ENCODE results near the gene HBE1.
"Not testable (repeated sequence)": the region's sequence is repeated elsewhere in the genome, so short reads cannot be mapped to it uniquely, and the experiment has no call there.

HBE1 gene

DNA sequence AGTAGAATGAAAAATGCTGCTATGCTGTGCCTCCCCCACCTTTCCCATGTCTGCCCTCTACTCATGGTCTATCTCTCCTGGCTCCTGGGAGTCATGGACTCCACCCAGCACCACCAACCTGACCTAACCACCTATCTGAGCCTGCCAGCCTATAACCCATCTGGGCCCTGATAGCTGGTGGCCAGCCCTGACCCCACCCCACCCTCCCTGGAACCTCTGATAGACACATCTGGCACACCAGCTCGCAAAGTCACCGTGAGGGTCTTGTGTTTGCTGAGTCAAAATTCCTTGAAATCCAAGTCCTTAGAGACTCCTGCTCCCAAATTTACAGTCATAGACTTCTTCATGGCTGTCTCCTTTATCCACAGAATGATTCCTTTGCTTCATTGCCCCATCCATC lies 14.9 kb upstream of the HBE1 start:
- DNase-seq: no peak

DNA sequence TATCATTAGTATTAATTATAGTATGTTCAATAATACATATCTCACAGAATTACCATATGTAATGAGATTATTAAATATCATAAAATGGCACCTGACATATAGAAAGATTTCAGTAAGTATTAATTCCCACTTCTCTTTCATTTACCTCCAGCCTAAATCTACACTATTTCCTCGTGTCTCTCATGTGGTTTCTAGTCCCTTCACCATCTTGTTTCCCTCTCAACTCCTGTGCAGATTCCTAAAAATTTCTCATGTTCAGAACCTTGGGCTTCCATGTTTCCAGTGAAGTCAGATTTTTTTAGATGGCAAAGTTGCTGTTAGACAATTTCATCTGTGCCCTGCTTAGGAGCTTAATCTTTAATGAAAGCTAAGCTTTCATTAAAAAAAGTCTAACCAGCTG lies 14.1 kb upstream of the HBE1 start:
- no peak for DNase-seq

DNA sequence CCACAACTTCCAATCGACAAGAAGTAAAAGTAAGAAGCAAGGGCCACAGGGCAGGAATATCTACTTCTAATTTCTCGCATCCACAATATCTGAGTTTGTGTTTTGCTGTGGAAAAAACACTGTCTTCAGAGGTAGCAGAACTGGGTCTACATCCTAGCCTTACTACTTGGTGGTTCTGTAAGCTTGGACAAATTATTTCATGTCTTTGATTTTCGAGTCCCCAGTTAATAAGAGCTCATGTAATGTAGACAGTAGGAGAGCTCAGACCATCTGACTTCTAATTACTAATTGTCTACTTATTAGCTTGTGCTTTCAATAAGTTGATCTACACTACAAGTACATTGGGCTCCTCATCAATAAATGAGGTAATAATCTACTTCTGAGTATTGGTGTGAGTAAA lies 13.3 kb upstream of the HBE1 start:
- DNase-seq: no peak

DNA sequence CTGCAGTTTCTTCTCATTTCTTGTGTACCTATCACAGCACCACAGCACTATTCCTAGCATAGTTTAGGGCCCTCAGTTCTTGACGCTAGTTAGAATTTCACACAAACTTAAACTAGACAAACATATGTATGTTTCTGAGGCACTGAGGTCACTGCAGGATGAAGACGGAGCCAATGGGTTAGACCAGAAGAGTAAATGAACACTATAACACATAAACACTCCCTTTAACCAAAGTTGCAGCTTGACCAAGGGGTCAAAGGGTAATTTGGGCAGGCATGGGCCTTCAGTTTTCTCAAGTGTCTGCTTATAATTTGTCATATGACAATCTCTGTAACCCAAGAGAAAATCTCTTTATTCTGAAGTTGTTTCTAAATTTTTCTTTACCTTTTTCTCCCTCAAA lies 12.9 kb upstream of the HBE1 start:
- no peak for DNase-seq

- no peak for DNase-seq
These were observed 11.9 kb upstream of the HBE1 start for GRCh38 chr11:5281596-5281995.

DNA sequence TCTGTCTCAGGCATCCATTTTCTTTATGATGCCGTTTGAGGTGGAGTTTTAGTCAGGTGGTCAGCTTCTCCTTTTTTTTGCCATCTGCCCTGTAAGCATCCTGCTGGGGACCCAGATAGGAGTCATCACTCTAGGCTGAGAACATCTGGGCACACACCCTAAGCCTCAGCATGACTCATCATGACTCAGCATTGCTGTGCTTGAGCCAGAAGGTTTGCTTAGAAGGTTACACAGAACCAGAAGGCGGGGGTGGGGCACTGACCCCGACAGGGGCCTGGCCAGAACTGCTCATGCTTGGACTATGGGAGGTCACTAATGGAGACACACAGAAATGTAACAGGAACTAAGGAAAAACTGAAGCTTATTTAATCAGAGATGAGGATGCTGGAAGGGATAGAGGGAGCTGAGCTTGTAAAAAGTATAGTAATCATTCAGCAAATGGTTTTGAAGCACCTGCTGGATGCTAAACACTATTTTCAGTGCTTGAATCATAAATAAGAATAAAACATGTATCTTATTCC lies 10.9 kb upstream of the HBE1 start:
- DNase-seq: no peak

DNA sequence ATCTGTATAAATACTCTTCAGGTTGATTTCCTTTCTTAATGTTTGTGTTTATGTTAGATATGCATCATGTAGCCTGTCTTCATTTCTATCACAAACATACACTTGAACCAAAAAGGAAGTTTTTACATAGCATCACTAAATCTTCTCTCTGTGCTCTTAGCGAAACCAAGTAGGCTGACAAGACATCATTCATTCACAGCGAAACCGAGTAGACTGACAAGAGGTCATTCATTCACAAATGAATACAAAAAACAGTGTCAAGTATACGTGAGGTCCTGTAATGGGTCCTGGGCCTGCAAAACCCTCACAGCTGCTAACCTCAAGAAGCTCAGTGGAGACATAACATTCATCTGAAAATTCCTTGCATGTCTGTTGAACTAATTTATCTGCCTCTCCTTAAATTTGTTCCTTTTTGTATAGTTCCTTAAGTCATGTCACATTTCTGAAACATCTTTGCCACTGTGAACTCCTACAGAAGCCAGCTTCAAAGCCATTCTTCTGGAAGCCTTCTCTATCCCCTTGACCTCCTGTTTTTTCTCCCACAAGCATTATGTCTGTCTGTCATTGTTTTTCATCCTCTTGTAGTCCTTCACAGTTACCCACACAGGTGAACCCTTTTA lies 9.8 kb upstream of the HBE1 start:
- DNase-seq: no peak

DNA sequence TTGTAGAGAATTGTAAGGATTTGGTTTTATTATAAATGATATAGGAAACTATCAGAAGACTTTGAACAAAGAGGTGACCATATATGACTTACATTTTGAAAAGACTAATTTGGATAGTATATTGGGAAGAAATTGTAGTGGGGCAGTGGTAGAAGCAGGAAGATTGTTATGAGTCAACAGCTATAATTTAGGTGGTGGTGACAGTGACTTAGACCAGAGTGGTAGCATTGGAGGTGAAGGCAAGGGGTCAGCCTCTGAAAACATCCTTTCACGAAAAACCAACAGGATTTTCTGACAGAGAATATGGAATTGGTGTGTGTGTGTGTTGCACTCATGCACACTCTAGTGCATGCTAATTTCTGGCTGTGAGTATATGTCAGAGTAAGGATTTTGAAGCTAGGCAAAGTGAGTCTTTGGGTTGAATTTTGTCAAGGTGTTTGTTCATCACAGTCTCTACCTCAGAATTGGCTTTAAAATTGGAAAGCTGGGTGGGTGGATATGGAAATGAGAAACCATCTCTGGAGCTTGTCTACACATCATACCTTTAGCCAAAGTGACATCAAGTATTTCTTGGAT lies 8.2 kb upstream of the HBE1 start:
- DNase-seq: no peak

- no peak for DNase-seq
These were observed 7.0 kb upstream of the HBE1 start for GRCh38 chr11:5276697-5277096.

- DNase-seq: no peak
These were observed 5.8 kb upstream of the HBE1 start for GRCh38 chr11:5275369-5276110.

- no peak for DNase-seq
These were observed 4.7 kb upstream of the HBE1 start for GRCh38 chr11:5274395-5274794.

GRCh38 chr11:5272395-5273017 lies 2.8 kb upstream of the HBE1 start:
- no peak for DNase-seq

- no peak for DNase-seq
These were observed 2.6 kb downstream of the HBE1 start for GRCh38 chr11:5267033-5267563.

DNA sequence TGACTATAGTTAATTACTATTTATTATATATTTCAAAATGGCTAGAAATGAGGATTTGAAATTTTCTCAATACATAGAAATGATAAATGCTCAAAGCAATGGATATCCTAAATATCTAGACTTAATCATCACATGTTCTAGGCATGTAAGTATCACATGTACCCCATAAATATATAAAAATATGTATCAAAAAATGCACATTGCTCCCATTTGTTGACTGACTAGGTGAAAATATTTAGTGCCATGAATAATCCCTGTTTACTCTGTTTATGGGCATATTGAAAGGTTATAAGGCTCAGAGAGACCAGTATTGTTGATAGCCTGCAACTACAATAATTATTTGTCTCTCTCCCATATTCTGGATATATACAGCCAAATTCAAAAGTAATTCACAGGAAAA lies 3.1 kb downstream of the HBE1 start:
- DNase-seq: no peak

DNA sequence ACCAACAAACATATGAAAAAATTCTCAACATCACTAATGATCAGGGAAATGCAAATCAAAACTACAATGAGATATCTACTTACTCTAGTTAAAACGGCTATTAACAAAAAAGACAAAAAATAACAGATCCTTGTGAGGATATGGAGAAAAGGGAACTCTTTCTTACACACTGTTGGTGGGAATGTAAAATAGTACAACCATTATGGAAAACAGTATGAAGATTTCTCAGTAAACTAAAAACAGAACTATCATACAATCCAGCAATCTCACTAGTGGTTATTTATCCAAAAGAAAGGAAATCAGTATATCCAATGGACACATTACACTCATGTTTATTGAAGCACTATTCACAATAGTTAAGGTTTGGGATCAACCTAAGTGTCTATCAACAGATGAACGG lies 3.9 kb downstream of the HBE1 start:
- no peak for DNase-seq

DNA sequence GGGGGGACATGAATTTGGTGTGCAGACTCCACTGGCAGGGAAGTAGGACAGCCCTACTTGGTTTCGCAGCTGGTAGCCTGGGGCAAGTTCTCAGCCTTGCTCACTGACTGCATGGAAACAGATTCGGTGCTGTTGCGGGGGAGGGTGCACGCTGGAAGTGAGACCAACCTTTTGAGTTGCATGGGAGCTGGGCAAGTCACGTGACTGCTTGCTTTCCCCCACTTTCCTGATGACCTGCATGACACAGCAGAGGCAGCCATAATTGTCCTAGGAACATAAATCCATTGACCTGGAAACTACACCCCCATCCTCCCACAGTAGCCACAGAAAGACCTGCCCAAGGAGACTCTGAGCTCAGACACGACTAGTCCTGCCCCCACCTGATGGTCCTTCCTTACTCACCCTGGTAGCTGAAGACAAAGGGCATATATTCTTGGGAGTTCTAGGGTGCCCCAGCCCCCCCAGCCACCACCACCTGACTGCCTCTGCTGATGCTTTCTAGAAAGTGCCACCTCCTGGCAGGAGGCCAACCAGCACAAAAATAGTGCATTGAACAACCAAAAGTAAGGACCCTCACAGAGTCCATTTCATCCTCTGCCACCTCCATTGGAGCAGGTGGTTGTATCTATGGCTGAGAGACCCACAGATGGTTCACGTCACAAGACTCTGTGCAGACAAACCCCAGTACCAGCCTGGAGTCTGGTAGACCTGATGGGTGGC lies 11.0 kb downstream of the HBE1 start:
- no peak for DNase-seq

DNA sequence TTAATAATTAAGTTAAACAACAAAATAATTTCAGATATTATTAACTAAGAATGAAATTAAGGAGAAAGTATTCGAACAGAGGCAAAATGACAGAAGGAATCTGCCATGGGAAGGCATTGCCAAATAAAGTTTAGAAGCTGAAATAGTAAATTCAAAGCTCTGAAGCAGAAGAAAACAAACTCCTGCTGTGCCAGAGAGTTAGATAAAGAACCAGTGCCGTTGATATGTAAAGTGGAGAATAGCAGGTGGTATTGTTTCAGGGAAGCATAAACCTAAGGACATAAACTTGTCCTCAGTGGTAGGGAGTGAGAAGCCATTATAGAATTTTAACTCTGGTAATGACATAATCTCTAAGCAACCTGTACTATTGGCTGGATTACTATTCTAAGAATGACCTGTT lies 12.4 kb downstream of the HBE1 start:
- no peak for DNase-seq

- not testable (repeated sequence) for DNase-seq
These were observed 14.9 kb downstream of the HBE1 start, which contains the start of gene HBG2 for GRCh38 chr11:5254646-5255413. Gene HBG2, minus strand, starts transcription at chr11:5254781. Its CDS starts 53 bp downstream, at chr11:5254728.

DNA sequence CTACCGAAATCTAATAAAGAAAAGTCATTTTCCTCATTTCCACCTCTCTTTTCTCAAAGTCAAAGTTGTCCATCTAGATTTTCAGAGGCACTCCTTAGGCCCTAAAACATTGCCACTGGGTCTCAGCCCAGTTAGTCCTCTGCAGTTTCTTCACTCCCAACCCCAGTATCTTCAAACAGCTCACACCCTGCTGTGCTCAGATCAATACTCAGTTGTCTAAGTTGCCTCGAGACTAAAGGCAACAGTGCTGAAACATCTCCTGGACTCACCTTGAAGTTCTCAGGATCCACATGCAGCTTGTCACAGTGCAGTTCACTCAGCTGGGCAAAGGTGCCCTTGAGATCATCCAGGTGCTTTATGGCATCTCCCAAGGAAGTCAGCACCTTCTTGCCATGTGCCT lies 15.7 kb downstream of the HBE1 start:
- DNase-seq: not testable (repeated sequence)

- not testable (repeated sequence) for DNase-seq
These were observed 16.3 kb downstream of the HBE1 start for GRCh38 chr11:5253440-5253839.

GRCh38 chr11:5252919-5253265 lies 16.9 kb downstream of the HBE1 start:
- DNase-seq: no peak
